Fibroblast of mammary gland (primary cell): ENCODE data around the gene PFKFB4.

Experiments used
- DNase-seq: peaks from one replicate; pipeline ENCODE4 v3.0.0-alpha.2; 2010; ENCODE audit warnings: low read depth
- H3K4me3 ChIP-seq: 2 replicates; pipeline ENCODE4 v1.5.1; 2011; ENCODE audit warnings: low read depth, mild to moderate bottlenecking, low read length, moderate library complexity; ENCODE audit not compliant: control insufficient read depth
- CTCF ChIP-seq: conservative IDR thresholded peaks from 2 replicates; pipeline ENCODE4 v1.5.1; 2011; ENCODE audit warnings: low read depth, low read length, inconsistent platforms; ENCODE audit not compliant: control insufficient read depth, insufficient read depth

PFKFB4 gene

DNA sequence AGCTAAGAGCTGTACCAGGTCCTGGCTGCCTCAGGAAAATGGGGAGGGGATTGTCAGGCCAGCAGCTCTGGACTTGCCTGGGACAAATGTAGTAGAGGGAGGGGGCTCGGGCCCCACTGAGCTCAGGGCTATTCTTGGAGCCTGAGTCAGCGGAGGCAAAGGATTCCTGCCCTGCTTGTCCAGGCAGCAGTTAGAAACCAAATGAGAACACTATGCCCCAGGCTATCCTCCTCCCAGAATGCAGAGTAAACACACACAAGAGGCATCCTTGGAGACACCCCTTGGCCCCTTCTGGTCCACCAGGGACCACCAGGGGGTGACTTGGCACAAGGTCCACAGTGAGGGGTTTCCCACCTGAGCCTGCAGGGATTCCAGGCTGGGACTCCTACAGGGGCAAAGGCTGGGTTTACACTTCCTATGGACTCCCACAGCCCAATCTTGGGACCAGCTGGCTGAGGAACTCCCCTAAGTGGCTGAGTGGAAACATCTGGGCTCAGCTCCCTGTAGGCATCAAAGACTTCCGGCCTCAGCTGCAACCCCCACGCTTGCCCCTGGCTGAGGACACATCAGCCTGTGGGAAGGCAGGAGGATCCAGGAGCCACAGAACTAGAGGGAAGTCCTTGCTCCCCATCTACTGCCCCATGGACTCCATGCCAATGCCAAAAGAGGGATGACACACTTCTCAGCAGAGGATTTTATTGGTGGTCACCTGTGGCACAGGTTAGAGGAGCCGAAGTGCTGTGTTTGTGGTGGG lies 41.9 kb upstream of the PFKFB4 start:
- peak; percentile 92 for DNase-seq
- H3K4me3 ChIP-seq: no peak overlapping the region
- no peak for TF ChIP-seq CTCF

DNA sequence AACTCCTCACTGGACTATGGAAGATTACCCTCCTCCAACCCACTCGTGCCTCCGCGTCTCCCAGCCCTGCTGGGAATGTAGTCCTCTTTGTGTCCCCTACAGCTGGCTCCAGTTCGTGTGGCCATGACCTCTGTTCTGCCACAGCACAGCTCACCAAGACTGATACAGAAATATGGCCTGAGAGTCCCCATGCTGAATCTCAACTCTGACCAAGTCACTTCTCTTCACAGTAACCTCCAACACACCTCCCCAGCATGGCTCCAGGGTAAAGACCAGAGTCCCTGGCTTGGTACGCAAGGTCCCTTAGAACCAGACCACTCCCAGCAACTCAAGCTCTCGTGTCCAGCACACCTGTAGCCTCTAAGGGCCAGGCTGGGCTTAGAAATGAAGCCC lies 40.8 kb upstream of the PFKFB4 start:
- no peak overlapping the region for H3K4me3 ChIP-seq
- no peak for TF ChIP-seq CTCF
- no peak for DNase-seq

GRCh38 chr3:48596676-48597407 lies 40.2 kb upstream of the PFKFB4 start:
- no peak for TF ChIP-seq CTCF
- H3K4me3 ChIP-seq: no peak overlapping the region
- DNase-seq: no peak

DNA sequence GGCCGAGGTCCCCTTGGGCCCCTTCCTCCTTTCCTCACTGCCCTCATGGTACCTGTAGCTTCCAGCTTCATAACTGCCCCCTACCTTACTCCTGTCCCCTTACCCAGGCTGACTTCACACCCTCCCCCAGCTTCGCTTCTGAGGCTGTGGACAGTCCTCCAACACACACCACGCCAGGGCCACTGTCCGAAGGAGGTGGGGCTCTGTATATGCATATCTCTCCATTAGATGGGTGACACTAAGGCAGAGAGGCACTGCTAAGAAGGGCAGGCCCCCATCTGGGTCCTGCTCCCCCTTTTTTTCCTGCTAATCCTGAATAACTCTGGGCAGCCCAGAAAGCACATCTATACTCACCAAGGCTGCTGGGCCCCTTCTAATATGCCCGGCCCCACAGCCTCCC lies 39.6 kb upstream of the PFKFB4 start:
- no peak for TF ChIP-seq CTCF
- no peak for DNase-seq
- no peak overlapping the region for H3K4me3 ChIP-seq

GRCh38 chr3:48595526-48596121 lies 39.0 kb upstream of the PFKFB4 start:
- peak overlapping the region; percentile 47 for H3K4me3 ChIP-seq
- DNase-seq: peak; percentile 90
- no peak for TF ChIP-seq CTCF

DNA sequence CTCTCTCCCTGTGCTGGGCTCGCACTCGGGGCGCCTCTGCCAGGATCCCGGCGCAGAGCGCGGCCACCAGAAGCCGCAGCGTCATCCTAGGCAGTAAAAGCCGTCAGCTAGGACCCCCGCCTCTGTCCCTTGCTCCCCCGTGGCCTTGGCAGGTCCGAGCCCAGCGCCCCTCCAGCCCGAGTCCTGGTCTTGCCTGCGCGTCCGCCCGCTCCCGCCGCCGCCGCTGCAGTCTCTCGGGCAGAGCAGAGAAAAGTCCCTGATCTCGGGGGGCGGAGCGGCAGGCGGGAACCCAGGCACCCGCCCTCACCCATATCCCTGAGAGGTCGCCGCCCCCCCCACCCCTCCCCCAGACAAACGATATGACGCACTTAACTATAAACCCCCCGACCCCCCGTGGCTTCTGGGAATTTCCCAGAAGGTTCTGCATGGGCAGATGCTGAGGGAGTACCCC lies 38.5 kb upstream of the PFKFB4 start, which contains the start of gene COL7A1:
Gene COL7A1 (minus strand): TSS at position 255 of the 451 bp plus-strand sequence. CDS start 170 bp downstream, at position 85.
- no peak for DNase-seq
- peak within 1 kb of the TSS; percentile 47 for H3K4me3 ChIP-seq
- no peak for TF ChIP-seq CTCF
